A673 (cell line): ENCODE measurements around the gene CNOT4.

Experiments
- CTCF ChIP-seq: fragments of 300-800, 200-600 bp; sonication (generic); conservative IDR thresholded peaks from 2 replicates; pipeline ENCODE4 v1.5.1; 2017; ENCODE audit warnings: low read depth, mild to moderate bottlenecking, antibody characterized with exemption, low read length, moderate library complexity, mixed read lengths
- EZH2 ChIP-seq: fragments of 200-600 bp; sonication (generic); IDR thresholded peaks from 2 replicates; pipeline ENCODE4 v1.6.1; 2017; ENCODE audit warnings: borderline replicate concordance, low read depth, mild to moderate bottlenecking, mixed read lengths, antibody characterized with exemption, low read length; ENCODE audit not compliant: poor library complexity, severe bottlenecking

DNA sequence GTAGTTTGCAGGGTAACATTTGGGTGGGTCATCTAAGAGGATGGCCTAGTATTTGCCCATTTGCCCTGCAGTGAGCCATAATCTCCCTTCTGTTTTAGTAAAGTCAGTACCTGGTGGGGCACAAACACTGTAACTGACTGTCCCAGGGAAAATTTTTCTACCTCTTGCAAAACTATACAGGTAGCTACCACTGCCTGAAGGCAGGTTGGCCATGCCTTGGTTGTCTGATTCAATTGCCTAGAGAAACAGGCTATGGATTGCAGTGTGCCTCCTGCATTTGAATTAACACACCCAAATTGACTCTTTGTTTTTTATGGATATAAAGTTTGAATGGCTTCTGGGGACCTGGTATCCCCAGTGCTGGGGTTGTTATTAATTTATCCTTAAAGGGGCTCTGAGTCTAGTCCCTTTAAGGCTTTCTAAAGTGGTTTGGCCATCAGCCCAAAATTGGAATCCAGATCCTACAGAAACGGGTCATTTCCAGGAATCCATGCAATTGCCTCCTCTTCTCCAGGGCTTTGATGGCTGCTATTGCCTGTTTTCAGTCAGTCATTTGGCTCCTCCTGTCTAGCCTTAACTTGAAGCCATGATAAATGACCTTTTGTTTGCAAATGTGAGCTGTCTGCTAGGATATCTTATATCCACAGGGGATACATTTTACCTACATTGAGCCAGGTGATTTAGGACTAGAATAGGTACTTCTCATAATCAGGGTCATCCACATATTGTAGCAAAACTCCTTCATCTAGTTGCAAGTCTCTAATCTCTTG, 187.1 kb downstream of the CNOT4 start:
- no peak for TF ChIP-seq CTCF
- TF ChIP-seq EZH2: no peak
